HL-60 (cell line): Measurements from ENCODE around the gene FGGY.

Experiments used
- GABPA ChIP-seq: IDR thresholded peaks from 2 replicates; pipeline ENCODE4 v1.6.1; 2012; ENCODE audit warnings: low read depth
- POLR2AphosphoS5 ChIP-seq: IDR thresholded peaks from 2 replicates; pipeline ENCODE4 v1.6.1; 2012; ENCODE audit warnings: low read depth
- SPI1 ChIP-seq: IDR thresholded peaks from 2 replicates; pipeline ENCODE4 v1.6.1; 2012; ENCODE audit warnings: low read depth, mild to moderate bottlenecking, borderline replicate concordance
- TF ChIP-seq, protein P1 (sequence below): IDR thresholded peaks from one replicate; pipeline ENCODE4 v1.5.1; 2011; ENCODE audit warnings: low read length, control low read depth, inconsistent platforms; ENCODE audit not compliant: insufficient read depth
- TF ChIP-seq, protein P2 (sequence below): IDR thresholded peaks from 2 replicates; pipeline ENCODE4 v1.6.1; 2012; ENCODE audit warnings: low read depth; ENCODE audit not compliant: insufficient replicate concordance

GRCh38 chr1:59401581-59401980 lies 104.7 kb downstream of the FGGY start:
- TF ChIP-seq GABPA = no peak
- TF ChIP-seq, protein P1, sequence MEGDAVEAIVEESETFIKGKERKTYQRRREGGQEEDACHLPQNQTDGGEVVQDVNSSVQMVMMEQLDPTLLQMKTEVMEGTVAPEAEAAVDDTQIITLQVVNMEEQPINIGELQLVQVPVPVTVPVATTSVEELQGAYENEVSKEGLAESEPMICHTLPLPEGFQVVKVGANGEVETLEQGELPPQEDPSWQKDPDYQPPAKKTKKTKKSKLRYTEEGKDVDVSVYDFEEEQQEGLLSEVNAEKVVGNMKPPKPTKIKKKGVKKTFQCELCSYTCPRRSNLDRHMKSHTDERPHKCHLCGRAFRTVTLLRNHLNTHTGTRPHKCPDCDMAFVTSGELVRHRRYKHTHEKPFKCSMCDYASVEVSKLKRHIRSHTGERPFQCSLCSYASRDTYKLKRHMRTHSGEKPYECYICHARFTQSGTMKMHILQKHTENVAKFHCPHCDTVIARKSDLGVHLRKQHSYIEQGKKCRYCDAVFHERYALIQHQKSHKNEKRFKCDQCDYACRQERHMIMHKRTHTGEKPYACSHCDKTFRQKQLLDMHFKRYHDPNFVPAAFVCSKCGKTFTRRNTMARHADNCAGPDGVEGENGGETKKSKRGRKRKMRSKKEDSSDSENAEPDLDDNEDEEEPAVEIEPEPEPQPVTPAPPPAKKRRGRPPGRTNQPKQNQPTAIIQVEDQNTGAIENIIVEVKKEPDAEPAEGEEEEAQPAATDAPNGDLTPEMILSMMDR = no peak
- TF ChIP-seq POLR2AphosphoS5 = no peak
- TF ChIP-seq, protein P2, sequence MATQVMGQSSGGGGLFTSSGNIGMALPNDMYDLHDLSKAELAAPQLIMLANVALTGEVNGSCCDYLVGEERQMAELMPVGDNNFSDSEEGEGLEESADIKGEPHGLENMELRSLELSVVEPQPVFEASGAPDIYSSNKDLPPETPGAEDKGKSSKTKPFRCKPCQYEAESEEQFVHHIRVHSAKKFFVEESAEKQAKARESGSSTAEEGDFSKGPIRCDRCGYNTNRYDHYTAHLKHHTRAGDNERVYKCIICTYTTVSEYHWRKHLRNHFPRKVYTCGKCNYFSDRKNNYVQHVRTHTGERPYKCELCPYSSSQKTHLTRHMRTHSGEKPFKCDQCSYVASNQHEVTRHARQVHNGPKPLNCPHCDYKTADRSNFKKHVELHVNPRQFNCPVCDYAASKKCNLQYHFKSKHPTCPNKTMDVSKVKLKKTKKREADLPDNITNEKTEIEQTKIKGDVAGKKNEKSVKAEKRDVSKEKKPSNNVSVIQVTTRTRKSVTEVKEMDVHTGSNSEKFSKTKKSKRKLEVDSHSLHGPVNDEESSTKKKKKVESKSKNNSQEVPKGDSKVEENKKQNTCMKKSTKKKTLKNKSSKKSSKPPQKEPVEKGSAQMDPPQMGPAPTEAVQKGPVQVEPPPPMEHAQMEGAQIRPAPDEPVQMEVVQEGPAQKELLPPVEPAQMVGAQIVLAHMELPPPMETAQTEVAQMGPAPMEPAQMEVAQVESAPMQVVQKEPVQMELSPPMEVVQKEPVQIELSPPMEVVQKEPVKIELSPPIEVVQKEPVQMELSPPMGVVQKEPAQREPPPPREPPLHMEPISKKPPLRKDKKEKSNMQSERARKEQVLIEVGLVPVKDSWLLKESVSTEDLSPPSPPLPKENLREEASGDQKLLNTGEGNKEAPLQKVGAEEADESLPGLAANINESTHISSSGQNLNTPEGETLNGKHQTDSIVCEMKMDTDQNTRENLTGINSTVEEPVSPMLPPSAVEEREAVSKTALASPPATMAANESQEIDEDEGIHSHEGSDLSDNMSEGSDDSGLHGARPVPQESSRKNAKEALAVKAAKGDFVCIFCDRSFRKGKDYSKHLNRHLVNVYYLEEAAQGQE = no peak
- no peak for TF ChIP-seq SPI1
